Activated CD4-positive, alpha-beta T cell treated with anti-CD3 and anti-CD28 coated beads, Interleukin-2, Interleukin-6, amounts not matched to agents 100 ng/mL and 50 ng/mL, durations not matched to agents 16 hours and 8 hours (primary cell): ENCODE results near the gene AKR1C4.
A peak's percentile ranks its signal among the peaks of the same experiment; 100 is the strongest.
"Not testable (repeated sequence)": the region's sequence is repeated elsewhere in the genome, so short reads cannot be mapped to it uniquely, and the experiment has no call there.

Experiments
- DNase-seq: peaks from one replicate; pipeline ENCODE4 v3.0.0-alpha.2; 2020

Gene AKR1C4

DNA sequence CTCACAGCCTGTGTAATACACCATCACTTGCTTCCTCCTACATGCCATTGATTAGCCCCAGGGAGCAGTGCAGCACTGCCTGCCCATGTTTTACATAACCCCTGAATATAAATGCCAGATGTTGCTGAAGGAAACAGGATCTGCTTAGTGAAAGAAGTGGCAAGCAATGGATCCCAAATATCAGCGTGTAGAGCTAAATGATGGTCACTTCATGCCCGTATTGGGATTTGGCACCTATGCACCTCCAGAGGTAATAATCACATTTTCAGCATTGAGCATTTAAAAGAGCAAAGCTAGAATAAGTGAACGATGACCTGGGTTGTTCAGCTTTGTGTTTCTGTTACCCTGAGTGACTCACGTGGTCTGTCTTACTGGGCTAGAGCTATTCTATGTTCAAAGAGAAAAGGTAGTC is at the start of gene AKR1C4:
Gene AKR1C4, plus strand, starts transcription at position 136 of the 412 bp plus-strand sequence. Its CDS starts 31 bp downstream, at position 167.
- DNase-seq, result no peak

DNA sequence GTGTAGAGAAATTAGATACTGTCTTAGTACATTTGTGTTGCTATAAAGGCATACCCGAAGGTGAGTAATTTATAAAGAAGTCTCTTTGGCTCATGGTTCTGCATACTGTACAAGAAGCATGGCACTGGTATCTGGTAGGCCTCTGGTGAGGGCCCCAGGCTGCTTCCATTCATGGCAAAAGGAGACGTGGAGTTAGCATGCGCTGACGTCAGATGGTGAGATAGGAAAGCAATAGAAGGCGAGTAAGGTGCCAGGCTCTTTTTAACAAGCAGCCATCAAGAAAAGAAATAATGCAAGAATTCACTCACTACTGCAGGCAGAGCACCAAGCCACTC is 49.8 kb upstream of the AKR1C4 start:
- no peak for DNase-seq

GRCh38 chr10:5147255-5147980 is 49.2 kb upstream of the AKR1C4 start:
- no peak for DNase-seq

DNA sequence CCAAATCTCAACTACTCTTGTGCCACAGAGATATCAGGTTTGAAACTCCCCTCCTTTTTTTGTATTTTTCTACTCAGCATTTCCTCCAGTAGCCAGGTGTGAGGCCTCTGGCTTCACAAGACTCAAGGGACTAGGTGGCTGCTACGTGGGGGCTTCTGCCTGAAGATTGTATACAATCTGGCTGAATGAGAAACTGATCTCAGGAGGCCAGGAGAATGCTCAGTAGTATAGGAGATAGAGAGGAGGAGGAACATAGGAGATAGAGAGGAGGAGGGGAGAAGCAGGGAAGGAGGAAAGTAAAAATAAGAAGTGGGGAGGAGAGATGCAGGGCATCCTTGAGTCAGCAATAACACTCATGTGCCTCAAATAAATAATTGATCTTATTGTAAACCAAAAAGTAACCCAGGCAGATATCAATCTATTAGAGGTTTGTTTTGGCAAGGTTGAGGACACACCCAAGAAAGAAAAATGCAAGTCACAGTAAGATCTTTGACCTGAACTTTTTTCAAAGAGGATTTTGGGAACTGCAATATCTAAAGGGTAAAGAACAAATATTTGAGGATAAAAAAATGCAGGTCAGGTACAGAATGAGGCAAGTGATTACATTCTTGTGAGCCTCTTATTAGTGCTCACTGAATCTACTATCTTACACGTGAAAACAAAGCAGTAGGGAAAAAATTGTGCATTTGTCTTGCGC is 48.5 kb upstream of the AKR1C4 start:
- DNase-seq, result no peak

DNA sequence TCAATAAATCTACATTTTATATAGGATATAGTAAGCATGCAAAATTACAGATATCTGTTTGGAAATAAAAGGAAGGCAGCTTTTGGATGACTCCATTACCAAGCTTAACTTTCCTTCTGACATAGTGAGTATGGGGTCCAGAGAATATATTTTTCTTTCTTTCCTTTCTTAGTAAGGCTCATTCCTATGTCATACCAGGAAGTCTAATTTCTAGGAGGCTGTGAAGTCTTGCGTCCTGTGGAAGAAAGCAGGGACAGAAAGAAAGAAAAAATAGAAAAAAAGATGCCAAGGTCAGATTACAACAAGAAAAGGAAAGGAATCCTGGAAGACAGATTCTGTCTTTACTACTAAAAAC is 48.0 kb upstream of the AKR1C4 start:
- DNase-seq, result no peak

DNA sequence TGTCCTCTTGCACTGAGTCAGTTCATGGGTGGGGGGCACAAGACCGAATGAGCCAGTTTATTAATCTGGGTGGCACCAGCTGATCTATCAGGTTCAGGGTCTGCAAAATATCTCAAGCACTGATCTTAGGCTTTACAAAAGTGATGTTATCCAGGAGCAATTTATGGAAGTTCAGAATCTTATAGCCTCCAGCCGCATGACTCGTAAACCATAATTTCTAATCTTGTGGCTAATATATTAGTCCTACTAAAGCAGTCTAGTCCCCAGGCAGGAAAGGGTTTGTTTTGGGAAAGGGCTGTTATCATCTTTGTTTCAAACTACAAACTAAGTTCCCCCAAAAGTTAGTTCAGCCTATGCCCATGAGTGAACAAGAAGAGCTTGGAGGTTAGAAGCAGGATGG is 45.6 kb upstream of the AKR1C4 start:
- no peak for DNase-seq

DNA sequence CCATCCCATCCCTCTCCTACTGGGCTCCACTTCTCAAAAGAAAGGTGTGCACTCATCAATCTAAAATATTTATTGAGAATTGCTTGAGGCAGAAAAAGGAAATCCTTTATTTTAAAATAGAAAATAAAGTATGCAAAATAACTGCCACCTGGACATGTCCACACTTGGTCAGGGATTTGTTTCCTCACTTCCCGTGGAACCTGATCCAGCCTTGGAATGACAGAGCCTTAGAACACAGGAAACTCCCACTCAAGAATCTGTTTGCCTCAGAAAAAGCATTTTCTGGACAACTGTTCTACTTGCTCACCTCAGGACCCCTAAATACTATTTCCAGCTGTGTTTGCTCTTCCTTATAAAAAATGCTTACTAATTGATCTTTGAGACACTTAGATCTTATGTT is 40.7 kb upstream of the AKR1C4 start:
- no peak for DNase-seq

DNA sequence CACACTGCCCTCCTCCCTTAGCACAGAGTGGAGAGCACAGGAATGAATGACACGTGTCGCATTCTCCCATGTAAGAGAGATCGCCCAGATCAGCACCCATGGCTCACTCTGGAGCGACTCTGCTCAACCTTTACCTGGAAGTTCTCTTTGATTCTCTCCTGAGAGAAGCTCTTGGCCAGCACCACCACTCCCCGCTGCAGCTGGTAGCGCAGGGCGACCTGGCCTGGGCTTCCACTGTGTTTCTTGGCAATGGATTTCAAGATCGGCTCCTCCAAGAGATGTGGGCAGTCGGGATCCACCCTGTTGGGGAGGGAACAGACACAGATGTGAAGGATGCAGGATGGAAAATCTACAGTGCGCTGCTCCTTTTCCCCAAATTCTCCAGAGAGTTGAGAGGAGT is 39.1 kb upstream of the AKR1C4 start:
- DNase-seq, result no peak

DNA sequence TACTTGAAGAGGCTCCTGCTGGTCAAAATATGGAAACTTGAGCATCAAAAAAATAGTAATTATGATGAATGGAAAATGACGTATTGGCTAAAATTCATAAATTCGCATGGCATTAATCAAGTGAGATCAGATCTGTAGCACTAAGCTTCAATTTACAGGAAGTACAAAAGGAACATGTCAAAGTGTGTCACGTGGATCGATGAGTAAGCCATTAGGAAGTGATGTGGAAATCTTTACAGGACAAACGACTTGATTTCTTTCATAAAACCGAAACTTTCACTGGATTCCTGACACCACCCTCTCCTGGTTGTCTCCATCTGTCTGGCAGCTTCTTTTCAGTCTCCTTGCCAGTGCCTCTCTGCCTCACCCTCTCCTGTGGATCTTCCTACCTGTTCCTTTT is 37.5 kb upstream of the AKR1C4 start:
- DNase-seq, result no peak

- DNase-seq, result no peak
Observed at GRCh38 chr10:5163487-5163886, 33.1 kb upstream of the AKR1C4 start.

GRCh38 chr10:5165738-5166137 is 30.9 kb upstream of the AKR1C4 start:
- no peak for DNase-seq

DNA sequence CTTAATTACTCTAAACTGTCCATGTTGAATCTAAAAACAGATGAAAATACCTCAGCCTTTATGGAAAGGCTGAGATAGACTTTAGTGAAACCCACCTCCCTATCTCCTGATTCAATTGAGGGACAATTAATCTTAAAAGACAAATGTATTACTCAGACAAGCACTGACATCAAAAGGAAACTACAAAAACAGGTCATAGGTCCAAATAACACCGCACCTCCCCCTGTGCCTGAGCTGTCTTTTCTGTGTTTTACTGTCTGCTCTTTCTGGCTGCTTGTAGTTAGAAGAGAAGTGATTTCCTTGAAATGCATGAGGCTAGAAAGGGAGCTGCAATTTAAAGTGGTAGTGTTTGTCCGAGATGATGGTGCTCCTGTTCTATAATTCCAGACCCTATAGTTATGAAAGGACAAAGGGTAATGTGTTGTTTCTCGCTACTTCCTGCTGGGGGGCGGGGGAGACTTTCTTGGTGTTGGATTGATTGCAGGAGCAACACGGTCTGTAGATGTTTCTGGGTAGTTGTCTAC is 27.7 kb upstream of the AKR1C4 start:
- DNase-seq, result peak; percentile 80

DNA sequence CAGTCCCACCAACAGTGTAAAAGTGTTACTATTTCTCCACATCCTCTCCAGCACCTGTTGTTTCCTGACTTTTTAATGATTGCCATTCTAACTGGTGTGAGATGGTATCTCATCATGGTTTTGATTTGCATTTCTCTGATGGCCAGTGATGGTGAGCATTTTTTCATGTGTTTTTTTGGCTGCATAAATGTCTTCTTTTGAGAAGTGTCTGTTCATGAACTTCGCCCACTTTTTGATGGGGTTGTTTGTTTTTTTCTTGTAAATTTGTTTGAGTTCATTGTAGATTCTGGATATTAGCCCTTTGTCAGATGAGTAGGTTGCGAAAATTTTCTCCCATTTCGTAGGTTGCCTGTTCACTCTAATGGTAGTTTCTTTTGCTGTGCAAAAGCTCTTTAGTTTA is 21.1 kb upstream of the AKR1C4 start:
- DNase-seq, result not testable (repeated sequence)

DNA sequence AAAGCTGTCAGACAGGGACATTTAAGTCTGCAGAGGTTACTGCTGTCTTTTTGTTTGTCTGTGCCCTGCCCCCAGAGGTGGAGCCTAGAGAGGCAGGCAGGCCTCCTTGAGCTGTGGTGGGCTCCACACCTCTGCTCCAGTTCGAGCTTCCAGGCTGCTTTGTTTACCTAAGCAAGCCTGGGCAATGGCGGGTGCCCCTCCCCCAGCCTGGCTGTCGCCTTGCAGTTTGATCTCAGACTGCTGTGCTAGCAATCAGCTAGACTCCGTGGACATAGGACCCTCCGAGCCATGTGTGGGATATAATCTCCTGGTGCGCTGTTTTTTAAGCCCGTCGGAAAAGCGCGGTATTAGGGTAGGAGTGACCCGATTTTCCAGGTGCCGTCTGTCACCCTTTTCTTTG is 16.1 kb upstream of the AKR1C4 start:
- not testable (repeated sequence) for DNase-seq

DNA sequence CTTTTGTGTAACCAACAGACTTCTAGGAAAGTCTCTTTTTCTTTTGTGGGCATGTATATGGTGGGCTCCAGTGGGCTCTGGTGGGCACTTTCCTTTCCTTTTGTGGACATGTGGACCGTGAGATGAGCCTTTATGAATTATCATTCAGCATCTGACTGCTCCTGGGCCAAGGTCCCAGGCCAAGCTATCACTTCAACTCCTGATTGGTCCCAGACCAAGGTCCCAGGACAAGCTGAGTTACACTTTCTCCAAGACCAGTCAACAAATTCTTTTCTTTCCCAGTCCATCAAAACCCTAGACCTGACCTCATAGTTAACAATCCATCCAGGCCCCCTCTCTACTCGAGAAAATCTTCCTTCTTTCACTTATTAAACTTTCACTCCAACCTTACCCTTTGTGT is 12.7 kb upstream of the AKR1C4 start:
- DNase-seq, result no peak

- DNase-seq, result no peak
Observed at GRCh38 chr10:5184987-5185775, 11.5 kb upstream of the AKR1C4 start, which contains the start of gene AKR1C8. AKR1C8 (minus strand) TSS chr10:5185150; CDS start chr10:5185104, 46 bp downstream.

DNA sequence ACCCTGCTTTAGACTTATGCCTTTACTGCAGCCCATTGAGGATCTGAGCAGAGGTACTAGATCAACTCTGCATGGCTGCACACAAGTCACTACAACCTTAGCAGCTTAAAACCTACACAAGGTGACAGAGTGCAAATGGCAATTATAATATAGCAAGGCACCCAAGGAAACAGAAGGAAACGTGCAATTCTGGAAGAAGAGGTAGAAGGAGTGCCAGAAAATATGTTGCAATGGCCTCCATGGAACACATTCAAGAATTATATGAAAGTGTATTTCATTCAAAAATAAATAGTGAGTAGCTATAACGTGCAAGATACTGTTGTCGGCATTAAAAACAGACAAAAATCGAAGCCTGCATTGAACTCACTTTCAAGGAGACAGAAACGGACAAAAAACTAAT is 8.8 kb upstream of the AKR1C4 start:
- no peak for DNase-seq

GRCh38 chr10:5188358-5188757 is 8.3 kb upstream of the AKR1C4 start:
- no peak for DNase-seq

GRCh38 chr10:5194431-5194830 is 2.2 kb upstream of the AKR1C4 start:
- no peak for DNase-seq

DNA sequence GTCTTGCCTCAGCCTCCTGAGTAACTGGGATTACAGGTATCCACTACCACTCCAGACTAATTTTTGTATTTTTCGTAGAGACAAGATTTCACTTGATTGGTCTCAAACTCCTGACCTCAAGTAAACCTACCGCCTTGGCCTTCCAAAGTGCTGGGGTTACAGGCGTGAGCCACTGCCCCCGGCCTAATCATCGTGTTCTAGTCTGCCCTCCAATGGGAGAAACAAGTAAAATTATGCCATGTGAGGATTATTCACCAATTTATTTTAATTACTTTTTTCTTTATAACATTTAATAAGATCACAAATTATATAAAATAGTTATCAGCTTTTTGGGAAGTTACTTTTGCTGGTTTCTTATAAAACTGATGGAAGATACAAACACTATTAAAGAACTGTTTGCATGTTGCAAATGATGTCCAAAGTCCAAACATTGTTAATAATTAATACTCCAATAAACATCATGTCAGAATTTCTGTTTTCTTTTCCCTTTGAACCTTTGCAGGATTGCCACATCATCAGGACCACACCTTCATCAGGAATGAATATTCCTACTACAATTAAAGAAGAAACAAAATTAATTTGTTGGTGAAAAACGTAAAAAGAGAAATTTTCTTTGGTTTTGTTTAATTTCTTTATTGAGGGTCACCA is 786 bp upstream of the AKR1C4 start:
- DNase-seq, result no peak

DNA sequence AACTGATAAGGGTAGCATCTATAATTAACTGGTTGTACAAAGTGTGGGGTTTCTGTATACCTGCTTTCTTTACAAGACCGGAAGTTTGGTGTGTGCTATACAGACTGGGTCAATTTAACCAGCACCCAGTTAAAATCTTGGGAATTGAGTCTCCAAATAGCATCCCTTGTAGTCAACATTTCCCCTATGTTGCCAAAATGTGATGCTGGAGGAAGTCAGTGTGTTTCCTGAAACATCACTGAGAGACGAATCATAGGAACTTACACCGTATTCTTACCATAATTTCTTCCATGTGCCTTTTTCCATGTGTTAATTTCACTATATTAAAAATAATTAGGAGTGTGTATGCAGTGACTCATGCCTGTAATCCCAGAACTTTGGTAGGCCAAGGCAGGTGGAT is 1.7 kb downstream of the AKR1C4 start:
- no peak for DNase-seq

DNA sequence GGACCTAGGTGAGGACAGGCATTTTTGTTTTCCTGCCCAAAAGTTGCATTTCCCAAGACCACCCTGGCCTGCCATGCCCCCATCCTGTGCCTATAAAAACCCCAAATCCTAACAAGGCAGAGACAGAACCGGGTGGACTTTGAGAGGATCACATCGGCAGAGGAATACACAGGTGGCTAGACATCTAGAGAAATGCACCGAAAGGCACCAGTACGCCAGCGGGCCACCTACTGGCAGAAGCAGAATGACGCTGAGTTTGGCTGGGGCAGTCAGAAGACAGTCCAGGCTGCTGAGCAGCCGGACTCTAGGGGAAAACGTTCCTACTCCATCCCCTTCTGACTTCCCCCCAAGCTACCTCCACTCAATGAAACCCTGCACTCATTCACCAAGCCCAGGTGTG is 2.8 kb downstream of the AKR1C4 start:
- DNase-seq, result no peak

DNA sequence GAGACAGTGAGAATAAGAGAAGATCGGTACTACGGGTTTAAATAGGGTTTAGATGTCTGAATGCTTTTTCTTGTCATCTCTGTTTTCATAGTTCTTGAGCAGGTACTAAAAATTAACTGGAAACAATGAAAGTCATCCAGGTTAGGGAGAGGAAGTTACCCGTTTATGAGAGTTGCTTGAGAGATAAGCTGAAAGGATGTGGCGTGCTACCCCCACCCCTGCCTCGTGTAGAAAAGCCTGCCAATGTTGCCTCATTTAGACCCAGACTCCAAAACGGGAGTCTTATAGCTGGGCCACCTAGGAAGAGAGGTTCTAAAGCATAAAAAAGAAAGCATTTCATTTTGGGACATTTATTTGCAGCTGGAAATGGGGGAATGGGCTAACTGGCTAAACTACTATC is 10.2 kb downstream of the AKR1C4 start:
- no peak for DNase-seq
